ENCODE data around the gene NF1. TPM values are rescaled to one million over a fixed set of nuclear protein-coding genes. Genes with fewer than 3 reads are reported as not detected.

NF1 gene
- total RNA-seq, 1 donor from 2014 or later: 58.7 TPM

DNA sequence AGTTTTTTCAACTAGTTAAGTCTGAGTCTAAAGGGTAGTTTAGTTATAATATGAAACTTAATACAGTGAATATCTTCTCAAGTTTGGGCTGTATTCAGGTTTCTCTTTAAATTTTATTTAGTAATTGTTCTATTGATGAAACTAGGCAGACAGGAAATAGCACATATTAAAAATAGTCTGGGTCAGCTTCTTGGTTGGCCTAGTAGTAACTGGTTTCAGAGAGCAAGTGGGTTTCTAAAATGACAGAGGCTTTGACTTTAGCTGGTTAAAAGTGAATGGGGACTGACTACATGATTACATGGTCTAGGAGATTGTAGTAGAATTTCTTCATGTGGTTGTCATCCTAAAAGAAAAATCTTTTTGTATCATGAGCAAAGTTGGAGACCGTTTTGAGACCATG, 155.5 kb downstream of the NF1 start:
- DNase-seq (ENCODE audit: extremely low spot score in 2 of 2): no peak
- Histone ChIP-seq H3K36me3 (peaks cover 0 to under 1% of the 10 kb centered on the region in 2 donors), H3K4me1 (peaks cover 5% of the 10 kb centered on the region), H3K4me3 (no peak overlapping the region), H3K27ac (no peak overlapping the region), H3K9me3 (no peaks in the 10 kb centered on the region), H3K27me3 (no peaks in the 10 kb centered on the region)
- intact Hi-C loops (cut with DNase I): no loop called here
- TF ChIP-seq POLR2AphosphoS5 (IDR thresholded peaks at IDR 0.05; ENCODE audit: insufficient read depth in 1 of 2, low read depth in 1 of 2) (no peak), POLR2A (IDR thresholded peaks at IDR 0.05) (no peak)
- TF ChIP-seq, protein P1, sequence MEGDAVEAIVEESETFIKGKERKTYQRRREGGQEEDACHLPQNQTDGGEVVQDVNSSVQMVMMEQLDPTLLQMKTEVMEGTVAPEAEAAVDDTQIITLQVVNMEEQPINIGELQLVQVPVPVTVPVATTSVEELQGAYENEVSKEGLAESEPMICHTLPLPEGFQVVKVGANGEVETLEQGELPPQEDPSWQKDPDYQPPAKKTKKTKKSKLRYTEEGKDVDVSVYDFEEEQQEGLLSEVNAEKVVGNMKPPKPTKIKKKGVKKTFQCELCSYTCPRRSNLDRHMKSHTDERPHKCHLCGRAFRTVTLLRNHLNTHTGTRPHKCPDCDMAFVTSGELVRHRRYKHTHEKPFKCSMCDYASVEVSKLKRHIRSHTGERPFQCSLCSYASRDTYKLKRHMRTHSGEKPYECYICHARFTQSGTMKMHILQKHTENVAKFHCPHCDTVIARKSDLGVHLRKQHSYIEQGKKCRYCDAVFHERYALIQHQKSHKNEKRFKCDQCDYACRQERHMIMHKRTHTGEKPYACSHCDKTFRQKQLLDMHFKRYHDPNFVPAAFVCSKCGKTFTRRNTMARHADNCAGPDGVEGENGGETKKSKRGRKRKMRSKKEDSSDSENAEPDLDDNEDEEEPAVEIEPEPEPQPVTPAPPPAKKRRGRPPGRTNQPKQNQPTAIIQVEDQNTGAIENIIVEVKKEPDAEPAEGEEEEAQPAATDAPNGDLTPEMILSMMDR (IDR thresholded peaks at IDR 0.05): no peak

DNA sequence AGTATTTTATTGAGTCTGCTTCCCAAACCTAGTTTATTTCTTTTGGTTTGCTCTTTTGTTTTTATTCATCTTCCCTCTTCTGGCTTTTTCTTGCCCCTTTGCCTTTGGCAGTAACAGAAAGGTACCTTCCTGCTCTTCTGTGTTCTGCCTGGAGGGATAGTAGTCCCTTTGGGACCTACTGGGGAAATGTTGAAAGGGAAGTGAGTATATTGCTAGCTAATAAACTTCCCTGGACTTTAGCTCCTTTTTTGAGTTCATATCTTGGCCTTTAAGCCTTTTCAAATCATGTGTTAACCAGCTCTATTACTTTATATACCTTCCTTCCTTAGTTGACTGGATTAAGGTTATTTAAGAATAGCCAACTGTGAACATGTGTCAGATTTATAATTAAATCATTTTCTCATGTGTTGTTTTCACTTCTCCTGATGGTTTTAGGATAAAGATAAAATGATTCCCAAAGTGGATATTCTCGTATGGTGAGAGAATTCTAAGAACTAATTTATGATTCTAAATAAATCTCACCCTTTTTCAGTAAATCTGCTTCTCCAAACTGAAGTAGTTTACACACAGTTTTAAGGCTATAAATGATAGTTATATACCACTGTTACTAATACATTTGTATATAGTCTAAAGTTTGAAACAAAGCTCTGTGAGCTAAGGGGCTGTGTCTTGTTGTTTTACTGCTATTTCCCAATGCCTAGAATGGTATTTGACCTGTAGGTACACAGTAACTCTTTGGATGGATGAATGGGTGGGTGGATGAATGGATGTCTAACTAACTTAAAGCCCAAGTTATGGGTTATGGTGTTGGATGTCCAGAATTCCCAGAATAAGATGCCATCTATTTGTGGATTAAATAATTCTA, 156.6 kb downstream of the NF1 start:
- TF ChIP-seq POLR2AphosphoS5 (IDR thresholded peaks at IDR 0.05; ENCODE audit: insufficient read depth in 1 of 2, low read depth in 1 of 2) (no peak), POLR2A (IDR thresholded peaks at IDR 0.05) (no peak)
- TF ChIP-seq, protein P1 (IDR thresholded peaks at IDR 0.05): no peak
- no peak for DNase-seq (ENCODE audit: extremely low spot score in 2 of 2)
- intact Hi-C loops (cut with DNase I): no loop called here
- no peak overlapping the region for H3K27ac ChIP-seq
- no peaks in the 10 kb centered on the region for H3K27me3 ChIP-seq
- H3K4me1 ChIP-seq: peaks cover 5% of the 10 kb centered on the region
- no peak overlapping the region for H3K4me3 ChIP-seq
- no peaks in the 10 kb centered on the region for H3K36me3 ChIP-seq
- no peaks in the 10 kb centered on the region for H3K9me3 ChIP-seq

DNA sequence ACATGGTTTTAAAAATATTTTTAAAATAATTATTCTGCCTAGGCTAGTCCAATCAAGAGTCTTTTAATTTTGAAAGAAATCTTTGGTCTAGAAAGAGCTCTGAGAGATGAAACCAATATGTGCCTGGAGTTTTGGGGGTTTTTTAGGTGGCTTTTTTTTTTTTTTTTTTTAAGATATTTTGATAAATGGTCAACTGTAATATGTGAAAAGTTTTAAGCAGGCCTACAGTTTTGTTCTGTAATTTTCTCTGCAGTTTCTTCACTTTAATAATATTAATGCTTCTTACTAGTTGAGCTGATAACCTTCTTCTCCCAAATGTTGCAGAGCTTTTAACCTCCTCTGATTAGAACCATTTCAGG, 157.2 kb downstream of the NF1 start:
- no peak overlapping the region for H3K4me3 ChIP-seq
- intact Hi-C loops (cut with DNase I): no loop called here
- no peak overlapping the region for H3K27ac ChIP-seq
- DNase-seq (ENCODE audit: extremely low spot score in 2 of 2): no peak
- TF ChIP-seq POLR2AphosphoS5 (IDR thresholded peaks at IDR 0.05; ENCODE audit: insufficient read depth in 1 of 2, low read depth in 1 of 2) (no peak), POLR2A (IDR thresholded peaks at IDR 0.05) (no peak)
- TF ChIP-seq, protein P1 (IDR thresholded peaks at IDR 0.05): no peak
- no peaks in the 10 kb centered on the region for H3K27me3 ChIP-seq
- H3K36me3 ChIP-seq: no peaks in the 10 kb centered on the region
- H3K9me3 ChIP-seq: no peaks in the 10 kb centered on the region
- H3K4me1 ChIP-seq: peaks cover 5% of the 10 kb centered on the region

DNA sequence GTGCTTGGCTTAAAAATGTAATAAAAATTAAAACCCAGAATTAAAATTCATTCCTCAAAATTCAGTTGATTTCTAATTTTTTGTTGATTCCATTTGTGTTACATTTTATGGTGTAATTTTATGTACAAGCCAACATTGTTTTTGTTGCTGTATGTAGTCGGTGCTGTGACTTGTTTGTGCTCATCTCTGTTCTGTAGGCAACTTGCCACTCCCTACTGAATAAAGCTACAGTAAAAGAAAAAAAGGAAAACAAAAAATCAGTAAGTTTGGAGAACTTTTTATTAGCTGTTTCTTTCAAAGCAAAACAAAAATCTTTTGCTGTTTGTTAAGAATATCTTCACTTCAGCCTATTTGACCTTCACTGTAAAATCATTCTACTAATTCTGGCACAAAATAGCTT, 158.0 kb downstream of the NF1 start:
- peaks cover 5% of the 10 kb centered on the region for H3K4me1 ChIP-seq
- no peak for DNase-seq (ENCODE audit: extremely low spot score in 2 of 2)
- no peaks in the 10 kb centered on the region for H3K9me3 ChIP-seq
- H3K27me3 ChIP-seq: no peaks in the 10 kb centered on the region
- no peaks in the 10 kb centered on the region for H3K36me3 ChIP-seq
- intact Hi-C loops (cut with DNase I): no loop called here
- H3K4me3 ChIP-seq: no peak overlapping the region
- no peak overlapping the region for H3K27ac ChIP-seq
- TF ChIP-seq POLR2AphosphoS5 (IDR thresholded peaks at IDR 0.05; ENCODE audit: insufficient read depth in 1 of 2, low read depth in 1 of 2) (no peak), POLR2A (IDR thresholded peaks at IDR 0.05) (no peak)
- TF ChIP-seq, protein P1 (IDR thresholded peaks at IDR 0.05): no peak

DNA sequence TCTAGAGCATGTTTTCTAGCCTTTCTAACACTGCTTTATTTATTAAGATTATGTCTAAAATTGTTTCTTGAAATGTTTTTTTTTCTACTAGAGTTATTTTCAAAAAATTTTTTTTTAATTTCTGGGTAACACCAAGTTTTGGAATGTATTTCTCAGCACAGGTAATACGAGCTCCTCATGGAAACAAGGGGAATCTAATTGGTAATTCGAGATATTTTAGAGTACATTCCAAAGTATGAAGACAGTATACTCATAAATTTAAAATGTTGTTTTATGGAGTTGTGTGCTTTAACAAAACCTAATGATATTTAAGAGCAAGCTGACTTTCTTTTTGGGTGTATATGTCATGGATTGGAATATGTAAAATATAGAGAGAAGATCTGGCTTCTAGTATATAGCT, 159.9 kb downstream of the NF1 start:
- intact Hi-C loops (cut with DNase I): no loop called here
- TF ChIP-seq POLR2A (IDR thresholded peaks at IDR 0.05): no peak
- TF ChIP-seq POLR2AphosphoS5 (IDR thresholded peaks at IDR 0.05; ENCODE audit: insufficient read depth in 1 of 2, low read depth in 1 of 2): no peak
- TF ChIP-seq, protein P1 (IDR thresholded peaks at IDR 0.05): no peak
- DNase-seq (ENCODE audit: extremely low spot score in 2 of 2): no peak
- no peaks in the 10 kb centered on the region for H3K36me3 ChIP-seq
- H3K4me1 ChIP-seq: peaks cover 5% of the 10 kb centered on the region
- no peaks in the 10 kb centered on the region for H3K9me3 ChIP-seq
- H3K4me3 ChIP-seq: no peak overlapping the region
- no peaks in the 10 kb centered on the region for H3K27me3 ChIP-seq
- H3K27ac ChIP-seq: no peak overlapping the region
